Limb (tissue), 2 donors: ENCODE measurements around the gene MEGF6.
"Not testable (repeated sequence)": the region's sequence is repeated elsewhere in the genome, so short reads cannot be mapped to it uniquely, and the experiment has no call there.

Experiments
- DNase-seq, 2 donors: peaks; one replicate each; pipeline ENCODE4 v3.0.0-alpha.2; 2016; ENCODE audit errors: extremely low spot score in 2 of 2

MEGF6 gene

GRCh38 chr1:3595949-3596348 lies 15.4 kb downstream of the MEGF6 start:
- no peak for DNase-seq

DNA sequence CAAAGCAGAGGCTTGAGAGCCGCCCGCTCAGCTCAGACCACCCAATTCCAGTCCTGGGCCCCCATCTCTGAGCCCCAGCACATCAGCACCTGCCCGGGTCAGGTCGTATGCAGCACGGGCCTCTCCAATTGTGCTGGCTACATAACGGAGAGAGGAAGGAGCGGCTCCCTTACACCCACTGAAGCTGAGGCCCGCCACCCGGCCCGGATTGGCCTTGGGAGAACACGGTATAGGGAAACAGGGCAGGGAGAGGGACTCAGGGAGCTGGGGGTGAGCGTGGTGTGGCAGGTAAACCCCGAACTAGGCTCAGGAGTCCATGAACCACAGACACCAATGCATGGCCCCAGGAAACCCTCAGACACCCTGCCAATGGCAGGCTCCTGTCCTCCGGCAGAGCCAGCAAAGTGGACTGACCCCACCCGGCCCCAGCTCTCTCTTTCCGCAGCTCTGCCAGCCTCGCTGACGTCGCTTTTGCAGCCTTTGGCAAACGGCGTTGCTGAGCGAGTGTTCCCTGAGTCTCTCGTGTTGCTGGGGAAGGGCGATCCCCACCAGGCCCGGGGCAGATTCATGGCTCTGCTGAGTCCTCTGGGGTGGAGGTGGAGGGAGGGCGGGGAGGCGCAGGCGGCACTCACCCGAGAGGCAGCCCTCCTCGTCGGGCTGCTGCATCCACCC lies 16.5 kb downstream of the MEGF6 start:
- no peak for DNase-seq

- no peak for DNase-seq
Measured at GRCh38 chr1:3593745-3594144, 17.6 kb downstream of the MEGF6 start.

DNA sequence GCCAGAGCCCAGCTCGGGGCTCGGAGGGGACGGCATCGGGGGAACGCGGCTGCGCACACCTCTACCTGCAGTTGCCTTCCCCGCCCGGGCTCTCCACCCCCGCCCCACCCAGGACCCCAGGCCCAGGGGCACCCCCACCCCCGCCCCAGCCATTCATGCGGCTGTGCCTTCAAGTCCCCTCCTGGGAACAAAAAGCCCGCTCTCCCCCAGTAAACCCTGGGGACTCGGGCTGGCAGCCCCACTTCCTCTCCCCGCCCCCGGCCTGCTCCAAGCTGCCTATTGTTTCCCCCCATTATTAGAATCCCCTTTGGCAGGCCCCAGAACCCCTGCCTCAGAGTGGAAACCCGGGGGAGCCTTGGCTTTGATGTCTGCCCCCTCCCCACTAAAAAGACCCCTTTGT lies 18.0 kb downstream of the MEGF6 start:
- DNase-seq, result no peak

GRCh38 chr1:3590951-3591865 lies 20.1 kb downstream of the MEGF6 start:
- no peak for DNase-seq

DNA sequence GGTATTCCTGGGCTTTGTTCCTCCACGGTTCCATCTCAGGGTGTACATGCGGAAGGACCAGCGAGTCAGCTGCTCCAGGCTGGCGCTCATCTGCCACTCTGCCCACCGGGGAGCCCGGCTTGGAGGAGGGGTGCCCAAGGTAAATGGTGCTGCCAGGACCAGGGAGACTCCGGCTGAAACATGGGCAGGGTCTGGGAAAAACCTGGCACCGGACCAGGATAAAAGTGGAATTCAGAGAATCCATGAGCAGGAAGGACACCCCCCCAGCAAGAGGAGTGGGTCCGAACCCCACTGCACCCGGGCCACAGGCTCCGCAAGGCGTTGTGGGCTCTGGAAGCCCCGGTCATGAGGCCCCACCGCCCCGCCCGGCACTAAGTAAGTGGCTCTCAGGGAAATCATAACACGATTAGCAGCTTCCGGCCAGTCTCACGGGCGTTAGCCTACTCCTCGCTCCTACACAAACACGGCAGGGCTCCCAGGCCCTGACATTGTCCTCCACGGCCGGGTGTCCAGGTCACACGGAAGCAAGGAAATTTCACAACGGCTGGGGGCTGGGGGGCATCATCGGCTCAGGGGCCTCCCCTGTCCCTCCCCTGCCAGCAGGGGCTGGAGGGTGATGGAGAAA lies 21.1 kb downstream of the MEGF6 start:
- DNase-seq, result no peak

GRCh38 chr1:3588395-3588794 lies 22.9 kb downstream of the MEGF6 start:
- no peak for DNase-seq

- no peak for DNase-seq
Measured at GRCh38 chr1:3586986-3587759, 24.1 kb downstream of the MEGF6 start.

DNA sequence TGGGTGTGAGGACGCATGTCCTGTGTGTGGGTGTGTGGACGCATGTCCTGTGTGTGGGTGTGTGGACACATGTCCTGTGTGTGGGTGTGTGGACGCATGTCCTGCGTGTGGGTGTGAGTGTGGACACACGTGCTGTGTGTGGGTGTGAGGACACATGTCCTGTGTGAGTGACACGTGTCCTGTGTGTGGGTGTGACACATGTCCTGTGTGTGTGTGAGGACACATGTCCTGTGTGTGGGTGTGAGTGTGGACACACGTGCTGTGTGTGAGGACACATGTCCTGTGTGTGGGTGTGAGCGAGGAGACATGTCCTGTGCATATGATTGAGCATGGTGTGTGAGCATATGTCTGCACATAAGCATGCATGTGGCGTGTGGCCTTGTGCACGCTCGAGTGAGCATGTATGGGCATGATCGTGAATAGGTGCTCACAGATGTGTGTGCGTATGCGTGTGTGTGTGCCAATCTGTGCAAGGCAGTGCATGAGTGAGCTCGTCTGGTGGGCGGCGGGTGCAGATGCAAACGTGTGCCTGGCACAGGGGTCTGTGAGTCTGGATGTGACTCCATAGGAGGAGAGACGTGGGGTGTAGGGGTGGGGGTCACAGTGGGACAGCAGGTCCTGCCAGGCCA lies 25.3 kb downstream of the MEGF6 start:
- no peak for DNase-seq

- not testable (repeated sequence) for DNase-seq
Measured at GRCh38 chr1:3585353-3585868, 25.9 kb downstream of the MEGF6 start.

GRCh38 chr1:3584915-3585314 lies 26.4 kb downstream of the MEGF6 start:
- DNase-seq, result no peak

- not testable (repeated sequence) for DNase-seq
Measured at GRCh38 chr1:3583751-3584150, 27.6 kb downstream of the MEGF6 start.

- DNase-seq, result no peak
Measured at GRCh38 chr1:3581296-3582036, 29.8 kb downstream of the MEGF6 start.

DNA sequence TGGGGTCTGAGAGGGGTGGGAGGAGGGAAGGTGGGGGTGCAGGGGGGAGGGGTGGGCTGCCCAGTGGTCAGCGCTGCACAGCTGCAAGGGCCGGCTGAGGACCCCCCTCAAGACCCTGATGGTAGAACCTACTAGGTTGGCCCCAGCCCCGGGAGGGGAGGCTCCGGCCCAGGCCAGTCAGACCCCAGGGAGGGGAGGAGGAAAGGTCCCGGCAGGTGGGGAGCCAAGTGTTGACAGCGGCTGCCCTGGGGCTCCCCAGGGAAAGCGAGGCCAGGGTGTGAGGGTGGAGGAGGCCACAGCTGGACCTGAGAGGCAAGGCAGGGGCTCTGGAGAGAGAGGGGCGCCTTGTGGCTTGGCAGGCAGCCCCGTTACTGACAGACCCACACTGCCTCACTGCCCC lies 31.1 kb downstream of the MEGF6 start:
- DNase-seq, result no peak

DNA sequence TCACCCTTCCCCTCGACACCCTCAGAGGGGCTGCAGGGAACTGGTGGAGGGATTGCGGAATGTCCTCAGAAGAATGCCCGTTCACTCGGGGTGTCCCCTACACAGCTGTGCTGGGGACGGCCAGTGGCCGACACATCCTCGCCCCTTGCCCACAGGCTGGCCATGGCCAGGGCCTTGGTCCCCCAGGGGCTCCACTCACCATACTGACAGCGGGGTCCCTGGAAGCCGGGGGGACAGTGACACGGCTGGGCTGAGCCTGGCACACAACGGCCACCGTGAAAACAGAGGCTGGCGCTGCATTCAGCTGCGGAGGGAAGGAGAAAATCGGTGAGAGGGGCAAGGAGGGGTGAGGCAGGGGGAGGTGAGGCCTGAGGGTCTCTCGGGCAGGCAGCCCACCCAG lies 31.7 kb downstream of the MEGF6 start:
- no peak for DNase-seq

DNA sequence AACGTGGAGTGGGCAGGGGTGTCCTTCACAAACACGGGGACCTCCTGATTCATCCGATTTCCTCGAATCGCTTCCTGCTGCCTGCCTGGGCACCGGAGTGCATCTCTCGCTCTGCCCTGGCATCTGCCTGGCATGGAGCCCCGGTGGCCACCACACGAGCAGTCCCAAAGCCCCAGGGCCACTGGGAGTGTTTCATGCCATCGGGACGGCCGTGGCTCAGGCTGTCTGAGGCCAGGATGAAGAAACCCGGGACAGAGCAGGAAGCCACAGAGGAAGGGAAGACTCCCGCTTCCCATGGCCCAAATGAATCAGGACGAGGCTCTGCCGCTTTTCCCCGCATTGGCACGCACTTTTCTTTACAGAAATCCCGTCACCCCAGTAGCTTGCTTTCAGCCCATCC lies 32.4 kb downstream of the MEGF6 start:
- no peak for DNase-seq

- no peak for DNase-seq
Measured at GRCh38 chr1:3578433-3578805, 32.9 kb downstream of the MEGF6 start.

GRCh38 chr1:3577711-3578432 lies 33.4 kb downstream of the MEGF6 start:
- no peak for DNase-seq

DNA sequence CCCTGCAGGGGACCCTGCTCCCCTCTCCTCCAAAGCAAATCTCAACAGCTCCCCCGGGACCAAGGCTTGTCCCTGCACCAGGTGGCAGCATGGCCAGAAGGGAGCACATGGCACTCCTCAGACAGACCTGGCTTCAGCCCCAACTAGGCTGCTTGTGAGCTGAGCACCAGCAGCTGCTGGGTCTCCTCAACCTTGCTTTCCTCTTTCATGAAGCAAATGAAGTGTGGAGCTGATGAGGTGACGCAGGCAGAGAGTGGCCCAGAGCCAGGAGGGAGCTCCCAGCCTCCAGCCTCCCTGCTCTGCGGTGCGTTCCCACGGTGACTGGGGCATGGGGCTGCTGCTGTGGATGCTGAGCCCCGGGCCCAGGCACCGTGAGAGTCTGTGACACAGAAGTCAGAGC lies 34.0 kb downstream of the MEGF6 start:
- DNase-seq, result peak; percentile 49 to 70

DNA sequence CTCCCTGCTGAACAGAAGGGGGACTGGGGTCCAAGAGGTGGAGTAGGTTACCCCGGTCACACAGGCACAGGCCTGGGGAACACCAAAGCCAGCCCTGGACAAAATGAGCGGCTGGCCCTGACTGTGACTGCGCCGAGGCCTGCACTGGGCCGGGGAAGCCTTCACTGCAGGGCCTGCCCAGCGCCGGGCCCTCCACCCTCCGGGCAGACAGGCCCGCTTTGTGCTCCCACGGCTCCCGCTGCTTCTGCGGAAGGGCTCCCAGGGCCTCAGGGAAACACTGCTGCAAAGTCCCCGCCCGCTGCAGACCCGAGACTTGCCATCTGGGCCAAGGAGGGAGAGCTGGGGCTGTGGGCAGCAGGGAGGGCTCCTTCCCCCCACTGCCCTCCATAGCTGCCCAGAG lies 35.3 kb downstream of the MEGF6 start:
- no peak for DNase-seq
